ENCODE data around the gene BTBD9.
"Not testable (repeated sequence)": the region's sequence is repeated elsewhere in the genome, so short reads cannot be mapped to it uniquely, and the experiment has no call there.

The BTBD9 gene

DNA sequence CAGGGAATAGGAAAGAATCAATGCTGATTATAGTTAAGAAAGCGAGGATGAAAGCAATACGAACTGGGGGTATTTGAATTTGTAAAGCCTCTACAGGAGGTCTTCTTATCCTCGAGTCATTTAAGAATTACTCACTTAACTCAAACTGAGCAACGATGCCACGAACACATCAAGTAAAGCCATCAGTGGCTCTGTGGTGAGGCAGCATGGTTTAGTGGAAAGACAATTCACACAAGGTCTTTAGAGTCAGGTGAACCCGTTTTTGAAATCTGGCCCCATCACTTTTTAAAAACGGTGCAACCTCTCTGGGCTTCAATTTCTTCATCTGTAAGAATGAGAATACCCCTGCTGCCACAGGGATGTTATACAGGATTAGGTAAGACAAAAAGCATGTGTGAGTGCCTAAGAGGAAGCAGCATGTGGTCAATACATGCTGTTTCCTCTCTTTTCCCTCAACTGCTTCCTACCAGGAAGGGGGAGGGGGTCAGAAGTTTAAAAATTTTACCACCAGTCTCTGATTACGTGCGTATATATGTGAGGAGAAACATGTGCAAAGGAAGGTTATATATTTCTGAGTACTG is 162.0 kb downstream of the BTBD9 start:
- no peak for DNase-seq

DNA sequence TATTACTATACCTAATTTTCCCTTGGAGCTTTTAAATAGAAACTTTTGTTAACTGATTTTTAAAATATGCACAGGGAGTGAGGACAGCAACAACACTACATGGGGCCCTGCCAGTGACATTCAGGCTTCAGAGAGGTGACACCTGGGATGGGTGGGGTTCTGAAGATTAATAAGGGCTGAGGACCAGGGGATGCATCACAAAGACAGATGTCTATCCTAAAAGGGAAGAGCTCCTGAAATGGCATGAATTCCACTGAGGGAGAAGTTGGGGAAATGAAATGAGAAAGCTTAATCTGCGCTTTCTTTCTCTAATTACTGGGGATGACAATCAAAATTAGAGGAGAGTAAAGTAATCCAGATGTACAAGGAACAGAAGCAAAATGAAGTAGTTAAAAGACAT is 162.8 kb downstream of the BTBD9 start:
- DNase-seq, result no peak

DNA sequence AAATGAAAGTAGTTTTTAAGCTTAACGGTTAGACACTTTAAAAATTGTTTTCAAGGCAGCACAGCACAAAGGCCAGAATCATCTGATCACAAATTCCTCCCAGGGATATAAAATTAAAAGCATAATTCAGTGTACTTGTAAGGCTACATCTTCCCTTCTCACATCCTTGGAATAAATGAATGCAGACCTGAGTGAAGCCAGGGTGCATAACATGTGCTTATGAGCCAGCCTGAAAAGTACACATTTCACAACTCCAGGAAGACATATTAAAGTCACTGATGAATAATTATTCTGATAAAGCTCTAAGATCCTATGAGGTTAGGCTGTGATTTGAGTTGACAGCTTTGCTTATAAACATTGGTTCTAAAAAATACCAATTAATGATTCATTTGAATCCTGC is 163.6 kb downstream of the BTBD9 start:
- DNase-seq, result no peak

DNA sequence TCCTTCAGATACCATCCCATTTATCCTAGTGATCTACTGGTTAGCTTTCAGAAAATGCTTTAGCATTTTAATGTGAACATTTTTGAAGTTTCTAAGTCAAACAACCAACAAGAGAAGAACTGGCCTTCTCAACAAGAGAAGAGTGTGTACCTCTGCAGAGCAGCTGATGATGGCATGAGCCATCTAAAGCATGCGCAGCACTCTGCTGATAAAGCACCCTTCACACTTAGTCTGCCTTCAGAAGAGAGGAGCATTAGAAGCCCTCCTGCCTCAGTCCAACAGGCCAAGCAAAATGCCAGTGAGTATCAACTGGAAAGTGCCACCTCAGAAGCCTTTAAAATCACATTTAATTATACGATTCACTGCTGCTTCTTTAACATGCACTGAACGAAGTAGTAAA is 169.2 kb downstream of the BTBD9 start:
- no peak for DNase-seq

DNA sequence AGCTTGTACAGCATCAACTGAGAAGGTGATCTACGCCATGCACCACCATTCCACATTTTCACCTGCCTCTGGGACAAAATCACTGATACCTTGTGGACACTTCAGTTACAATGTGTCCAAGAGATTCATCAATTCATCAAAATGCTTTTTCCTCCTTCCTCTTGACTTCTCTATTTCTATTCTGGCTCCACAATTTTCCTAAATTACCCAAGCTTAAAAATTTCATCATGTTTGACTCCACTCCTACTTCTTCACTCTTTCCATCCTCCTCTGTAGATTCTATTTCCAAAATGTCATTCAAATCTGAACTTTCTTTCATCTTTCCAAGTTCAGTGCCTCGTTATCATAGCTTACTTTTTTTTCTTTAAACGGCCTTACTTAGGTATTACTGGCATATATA is 172.2 kb downstream of the BTBD9 start:
- no peak for DNase-seq

DNA sequence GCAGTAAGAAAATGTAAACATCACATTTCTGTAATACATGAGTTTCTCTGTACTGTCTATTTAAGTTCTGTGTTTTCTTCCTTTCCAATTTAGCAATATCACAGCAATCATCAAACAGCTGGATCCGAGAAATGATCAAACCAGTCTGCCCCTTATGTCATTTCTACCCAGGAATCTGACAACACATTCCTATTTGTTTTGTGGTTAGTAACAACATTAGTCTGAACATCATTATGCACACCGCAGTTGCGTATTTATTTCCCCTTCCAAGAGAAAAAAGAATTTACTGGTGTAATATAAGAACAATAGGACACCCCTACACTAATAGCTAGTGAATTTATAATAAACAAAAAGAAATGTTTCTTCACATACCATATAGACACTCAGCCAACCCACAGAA is 179.5 kb downstream of the BTBD9 start:
- no peak for DNase-seq

DNA sequence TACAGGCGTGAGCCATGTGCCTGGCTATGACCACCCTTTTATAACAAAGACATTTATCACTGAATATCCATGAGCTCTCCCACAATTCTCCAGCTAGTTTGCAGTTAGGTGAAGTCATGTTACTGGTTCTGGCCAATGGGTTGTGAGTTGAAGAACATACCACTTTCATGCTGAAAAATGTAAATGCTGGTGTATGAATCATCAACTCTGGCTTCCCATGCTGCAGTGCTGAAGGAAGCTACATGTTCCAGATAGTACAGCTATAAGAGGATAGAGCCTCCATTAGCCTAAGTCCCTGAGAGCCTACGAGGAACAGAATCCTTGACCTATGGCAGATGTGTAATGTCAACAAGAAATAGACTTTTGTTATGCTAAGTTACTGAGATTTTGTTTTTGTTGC is 180.4 kb downstream of the BTBD9 start:
- DNase-seq, result no peak

DNA sequence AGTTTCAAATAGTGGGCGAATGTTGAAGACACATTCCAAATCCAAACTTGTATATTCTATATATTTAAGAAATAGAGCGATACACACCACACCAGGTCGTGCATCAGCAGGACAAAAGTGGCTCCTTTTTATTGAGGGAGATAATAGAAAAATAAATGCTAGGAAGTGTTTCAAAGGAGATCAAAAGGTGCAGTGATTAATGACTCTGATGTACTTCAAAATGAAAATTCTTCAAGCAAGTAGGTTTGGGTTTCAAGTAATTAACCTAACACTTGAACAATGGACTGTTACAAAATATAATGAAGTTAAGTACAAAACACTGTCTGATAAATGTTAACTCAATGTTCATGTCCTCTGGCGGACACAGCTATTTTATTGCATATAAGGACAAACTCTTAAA is 185.9 kb downstream of the BTBD9 start:
- DNase-seq, result no peak

DNA sequence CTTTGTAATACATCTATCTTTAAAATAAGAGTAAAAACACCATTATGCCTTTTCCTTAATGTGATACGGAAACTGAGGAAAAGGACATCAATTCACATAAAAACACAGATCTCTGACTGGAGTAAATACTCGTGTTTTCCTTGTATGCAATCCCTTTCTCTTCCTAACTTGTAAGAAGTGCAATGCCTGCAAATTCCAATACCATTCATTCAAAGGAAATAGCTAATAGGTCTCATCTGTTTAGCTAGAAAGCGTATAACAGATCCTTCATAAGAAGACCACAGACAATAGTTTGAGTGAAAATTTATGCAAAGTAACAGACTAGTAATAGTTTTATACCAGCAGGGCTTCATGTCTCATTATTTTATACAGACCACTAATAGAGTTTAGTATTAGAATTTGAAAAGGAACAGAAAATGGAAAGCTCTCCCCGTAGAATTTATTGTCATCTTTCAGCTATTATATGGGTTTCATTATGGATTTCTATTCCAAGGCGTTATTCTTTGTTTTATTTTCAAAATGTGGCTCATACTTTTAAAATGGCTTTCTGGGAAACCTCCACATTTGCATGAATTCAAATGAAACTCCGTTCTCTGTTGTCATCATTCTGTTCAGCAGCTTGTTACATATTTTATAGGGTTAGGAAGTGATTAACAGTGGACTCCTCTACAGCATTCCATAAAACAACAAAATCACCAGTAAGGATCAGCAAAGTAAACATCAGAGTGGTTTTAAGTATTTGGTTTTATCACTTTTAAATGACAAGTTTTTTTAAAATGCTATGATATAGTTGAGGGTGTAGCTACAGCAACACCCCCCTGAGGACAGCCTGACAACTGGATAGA is 186.7 kb downstream of the BTBD9 start:
- no peak for DNase-seq

DNA sequence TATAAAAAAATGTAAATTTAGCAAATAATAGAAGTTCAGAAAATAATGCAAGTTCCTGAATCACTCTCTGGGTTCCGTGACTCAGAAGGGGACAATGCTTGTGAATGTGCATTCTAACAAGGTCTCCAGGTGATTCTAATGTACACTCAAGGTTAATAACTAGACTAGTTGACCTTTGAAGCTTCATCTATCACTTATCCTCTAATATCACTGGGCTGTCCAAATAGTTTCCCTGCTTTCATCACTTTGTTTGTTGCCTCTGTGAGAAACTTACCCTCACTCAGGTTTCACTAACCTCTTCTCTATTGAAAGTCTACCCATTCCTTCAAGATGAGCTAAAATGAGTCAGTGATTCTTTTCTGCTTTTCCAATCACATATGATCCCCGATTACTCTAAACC is 189.0 kb downstream of the BTBD9 start:
- no peak for DNase-seq

DNA sequence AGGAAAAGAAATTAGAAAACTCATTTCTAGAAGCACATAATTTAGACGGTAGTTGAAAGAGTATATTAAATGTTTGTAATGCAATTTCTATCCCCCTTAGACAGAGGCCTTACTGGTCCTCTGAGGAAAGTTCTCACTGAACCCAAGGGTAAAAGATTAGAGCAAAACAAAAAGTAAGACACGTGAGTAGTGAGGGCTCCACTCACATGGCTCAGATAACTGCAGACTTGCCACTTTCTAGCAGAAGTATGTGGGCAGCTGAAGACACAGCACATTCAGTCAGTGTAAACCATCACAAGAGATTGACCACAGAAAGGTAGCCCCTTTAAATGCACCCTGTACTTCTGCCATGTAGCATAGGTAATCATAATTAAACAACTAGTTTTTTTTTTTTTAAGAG is 193.8 kb downstream of the BTBD9 start:
- DNase-seq, result no peak

DNA sequence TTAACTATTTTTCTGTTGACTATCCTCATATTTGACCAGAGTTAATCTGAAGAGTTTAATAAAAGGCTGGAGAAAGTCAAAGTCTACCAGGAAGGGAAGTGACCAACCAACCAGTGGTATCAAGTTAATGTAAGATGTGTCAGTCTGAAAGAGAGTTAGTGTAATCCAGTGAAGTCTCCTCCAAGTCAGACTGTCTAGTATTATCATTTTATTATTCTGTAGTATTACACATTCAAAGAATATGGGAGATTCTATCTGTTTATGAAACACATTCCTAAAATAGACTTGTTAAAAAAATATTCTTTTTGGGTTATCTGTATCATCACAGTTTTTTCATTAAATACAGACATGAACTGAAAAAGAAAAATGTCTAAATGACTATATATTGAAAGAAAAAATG is 194.4 kb downstream of the BTBD9 start:
- DNase-seq, result no peak

DNA sequence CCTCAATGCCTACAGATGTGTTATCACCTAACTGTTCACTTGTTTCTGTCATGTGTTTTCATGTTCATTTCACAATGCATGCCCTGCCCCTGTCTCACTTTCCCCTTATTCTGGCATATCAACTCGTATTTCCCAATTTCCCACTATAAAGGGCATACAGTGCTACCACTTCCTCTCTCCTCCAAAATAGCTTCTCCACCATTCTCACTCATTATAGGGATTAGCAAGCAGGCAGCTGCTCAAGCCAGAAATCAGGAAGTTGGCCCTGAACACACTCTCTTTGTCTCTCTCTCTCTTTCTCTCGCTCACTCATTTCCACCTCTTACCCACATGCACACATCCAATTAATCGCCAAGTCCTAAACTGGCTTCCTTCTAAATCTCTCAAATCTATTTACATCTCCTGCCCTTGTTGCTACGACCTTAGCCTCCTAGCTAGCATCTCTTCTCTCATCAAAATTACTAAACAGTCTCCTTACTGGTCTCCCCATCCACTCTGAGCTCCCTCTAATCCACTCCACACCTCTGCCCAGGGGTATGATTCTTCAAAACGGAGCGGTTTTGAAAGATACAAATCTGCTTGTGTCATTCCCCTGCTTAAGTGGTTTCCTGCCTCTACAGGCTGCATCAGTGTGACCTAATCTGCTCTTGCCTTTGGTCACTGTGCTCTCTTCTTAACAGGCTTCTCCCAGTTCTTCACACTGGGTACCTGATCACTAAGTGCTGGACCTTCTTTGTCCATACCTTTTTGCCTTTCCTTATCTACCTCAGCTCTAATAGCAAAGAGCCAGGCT is 196.2 kb downstream of the BTBD9 start:
- no peak for DNase-seq

DNA sequence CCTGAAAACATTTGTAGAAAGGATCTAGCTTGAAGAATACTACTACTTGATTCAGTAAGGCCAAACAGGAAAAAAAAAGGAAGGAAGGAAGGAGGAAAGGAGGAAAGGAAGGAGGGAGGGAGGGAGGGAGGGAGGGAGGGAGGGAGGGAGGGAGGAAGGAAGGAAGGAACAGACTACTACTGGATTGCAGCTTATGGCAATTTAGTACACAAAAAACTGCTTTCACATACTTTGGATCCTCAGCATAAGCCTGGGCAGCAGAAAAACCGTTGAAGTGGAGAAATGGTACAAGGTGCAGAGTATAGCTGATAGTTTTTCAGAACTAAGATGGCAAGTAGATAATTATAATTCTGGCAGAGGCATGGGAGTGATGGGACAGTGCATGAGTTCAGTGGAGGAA is 201.6 kb downstream of the BTBD9 start:
- DNase-seq, result no peak

DNA sequence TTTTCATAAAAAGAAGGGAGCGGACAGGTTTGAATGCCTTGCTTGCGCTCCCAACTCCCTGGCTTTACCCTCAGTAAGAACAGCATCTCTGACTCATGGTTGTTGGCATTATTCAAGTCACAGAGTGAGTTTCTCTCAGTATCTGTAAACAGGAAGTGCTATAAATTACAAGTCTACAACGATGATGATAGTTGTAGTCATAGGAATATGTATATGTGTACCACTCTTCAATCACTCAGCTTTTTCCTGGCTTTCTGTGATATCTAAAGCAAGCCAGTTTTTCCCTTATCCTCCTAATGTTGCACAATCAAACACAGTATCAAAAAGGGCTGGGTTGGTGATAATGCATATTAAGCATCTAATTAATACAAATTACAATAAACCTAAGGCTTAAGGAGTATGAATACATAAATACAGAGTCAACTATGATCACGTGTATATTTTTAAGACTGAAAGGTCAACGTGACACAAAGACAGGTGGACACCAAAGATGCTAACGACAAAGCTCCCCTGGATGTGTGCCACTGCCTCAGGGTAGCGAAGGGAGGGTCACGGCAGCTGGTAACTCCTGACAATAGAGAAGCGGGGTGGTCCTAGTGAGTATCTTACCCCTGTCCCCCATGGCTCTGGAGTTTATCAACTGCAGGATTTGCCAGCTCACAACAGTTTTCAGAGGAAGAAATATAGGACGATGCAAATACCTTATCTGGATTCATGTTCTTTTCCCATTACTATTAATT is 202.8 kb downstream of the BTBD9 start:
- DNase-seq, result no peak

DNA sequence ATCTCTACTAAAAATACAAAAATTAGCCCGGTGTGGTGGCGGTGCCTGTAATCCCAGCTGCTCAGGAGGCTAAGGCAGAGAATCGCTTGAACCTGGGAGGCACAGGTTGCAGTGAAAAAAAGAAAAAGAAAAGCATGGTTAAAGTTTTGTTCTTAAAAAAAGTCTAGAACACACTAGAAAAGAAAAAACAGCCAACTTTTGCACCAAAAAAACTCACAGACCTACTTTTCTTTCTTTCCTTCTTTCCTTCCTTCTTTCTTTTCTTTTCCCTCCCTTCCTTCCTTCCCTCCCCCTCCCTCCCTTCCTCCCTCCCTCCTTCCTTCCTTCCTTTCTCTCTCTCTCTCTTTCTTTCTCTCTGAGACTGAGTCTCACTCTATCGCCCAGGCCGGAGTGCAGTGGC is 204.4 kb downstream of the BTBD9 start:
- DNase-seq, result no peak

DNA sequence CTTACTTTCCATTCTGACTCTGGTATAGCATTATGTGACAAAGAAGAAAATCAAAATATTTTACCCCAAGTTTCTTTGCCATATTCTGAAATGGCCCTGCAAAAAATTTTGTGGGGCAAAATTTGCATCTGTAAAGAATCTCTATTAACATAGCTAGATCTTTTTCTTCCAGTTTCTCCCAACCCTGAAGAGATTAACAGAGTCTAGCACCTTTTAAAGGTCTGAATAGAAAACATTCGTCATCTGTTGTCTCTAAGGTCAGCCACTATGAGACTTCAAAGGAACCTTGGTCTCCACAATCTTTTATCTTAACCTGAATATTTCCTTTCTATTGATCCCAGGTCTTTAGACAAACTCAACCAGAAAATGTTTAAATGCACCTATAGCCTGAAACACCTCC is 205.7 kb downstream of the BTBD9 start:
- DNase-seq, result no peak

DNA sequence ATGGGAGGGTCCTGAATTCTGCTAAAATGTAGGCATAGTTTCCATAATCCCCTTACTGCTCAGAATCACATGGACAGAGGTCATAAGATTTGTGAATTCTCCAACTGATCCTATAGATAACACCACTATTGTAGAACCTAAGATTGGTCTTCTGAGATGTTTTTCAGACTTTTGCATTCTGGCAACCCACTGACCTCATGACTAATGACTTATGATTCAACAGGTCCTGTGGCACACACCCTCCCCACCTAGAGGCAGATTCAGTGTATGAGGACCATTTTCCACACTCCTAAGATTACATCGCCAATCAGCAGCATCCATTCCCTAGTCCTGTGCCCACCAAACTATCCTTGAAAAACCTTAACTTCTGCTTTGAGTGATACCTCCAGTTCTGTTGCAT is 207.2 kb downstream of the BTBD9 start:
- DNase-seq, result no peak

DNA sequence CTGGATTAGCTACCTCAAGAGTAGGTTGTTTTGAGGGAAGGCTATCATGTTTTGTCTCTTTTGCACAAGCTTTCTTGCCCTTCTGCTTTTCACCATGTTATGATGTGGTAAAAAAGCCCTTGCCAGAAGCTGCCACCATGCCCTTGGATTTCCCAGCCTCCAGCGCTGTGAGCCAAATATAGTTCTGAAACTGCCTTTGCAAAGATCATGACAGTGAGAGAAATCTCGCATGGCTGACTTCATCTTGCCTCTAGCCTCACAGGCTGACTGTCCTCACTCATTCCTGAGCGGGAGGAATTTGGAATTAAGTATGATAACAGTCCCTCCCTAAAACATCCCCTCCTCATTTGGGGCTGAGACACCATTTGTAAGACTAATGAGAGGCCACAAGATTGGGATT is 207.7 kb downstream of the BTBD9 start:
- DNase-seq, result no peak

DNA sequence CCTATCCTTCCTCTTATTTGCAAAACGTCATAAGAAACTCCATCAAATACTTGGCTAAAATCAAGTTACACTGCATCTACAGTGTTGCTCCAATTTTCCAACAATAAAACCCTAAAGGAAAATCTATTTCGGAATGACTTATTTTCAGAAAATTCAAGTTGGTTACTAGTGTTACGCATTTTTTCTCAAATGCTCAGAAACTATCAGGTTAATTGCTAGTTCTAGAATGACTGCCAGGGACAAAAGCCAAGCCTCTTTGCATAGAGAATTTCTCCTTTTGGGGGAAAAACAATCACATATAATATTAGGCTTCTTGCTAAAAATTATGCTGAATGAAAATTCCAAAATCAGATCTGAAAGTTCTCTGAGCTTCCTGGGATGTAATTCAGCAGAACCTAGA is 210.2 kb downstream of the BTBD9 start:
- no peak for DNase-seq

DNA sequence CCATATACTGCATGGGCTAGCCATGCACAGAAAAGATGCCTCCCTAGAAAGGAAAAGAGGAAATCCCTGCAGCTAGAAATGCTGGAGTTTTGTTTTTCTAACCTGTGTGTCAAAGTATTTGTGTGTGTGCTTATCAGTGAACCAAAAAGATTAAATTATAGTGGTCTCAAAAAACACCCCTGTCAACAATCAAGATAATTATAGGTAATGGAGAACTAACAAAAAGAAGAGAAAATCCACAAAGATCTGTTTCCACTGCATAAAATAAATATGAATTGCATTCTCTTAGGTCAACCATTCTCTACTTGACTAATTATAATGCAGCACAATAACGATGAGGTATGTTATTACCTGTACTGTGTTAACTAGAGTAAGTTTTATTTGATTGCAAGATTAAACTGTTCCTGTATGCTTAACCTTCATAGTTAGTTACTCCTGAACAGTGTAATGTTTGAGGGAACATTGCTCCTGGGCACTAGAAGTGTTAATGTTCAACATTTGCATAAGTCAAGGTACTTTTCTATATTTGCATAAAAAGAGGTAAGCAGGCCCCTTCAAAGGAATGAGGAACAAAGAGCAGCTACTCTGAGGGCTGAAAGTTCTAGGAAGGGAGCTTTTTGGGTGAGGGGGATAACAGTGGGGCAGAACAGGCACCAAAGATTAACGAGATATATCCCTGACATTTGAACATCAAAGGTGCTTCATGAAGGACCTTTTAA is 212.1 kb downstream of the BTBD9 start:
- no peak for DNase-seq

DNA sequence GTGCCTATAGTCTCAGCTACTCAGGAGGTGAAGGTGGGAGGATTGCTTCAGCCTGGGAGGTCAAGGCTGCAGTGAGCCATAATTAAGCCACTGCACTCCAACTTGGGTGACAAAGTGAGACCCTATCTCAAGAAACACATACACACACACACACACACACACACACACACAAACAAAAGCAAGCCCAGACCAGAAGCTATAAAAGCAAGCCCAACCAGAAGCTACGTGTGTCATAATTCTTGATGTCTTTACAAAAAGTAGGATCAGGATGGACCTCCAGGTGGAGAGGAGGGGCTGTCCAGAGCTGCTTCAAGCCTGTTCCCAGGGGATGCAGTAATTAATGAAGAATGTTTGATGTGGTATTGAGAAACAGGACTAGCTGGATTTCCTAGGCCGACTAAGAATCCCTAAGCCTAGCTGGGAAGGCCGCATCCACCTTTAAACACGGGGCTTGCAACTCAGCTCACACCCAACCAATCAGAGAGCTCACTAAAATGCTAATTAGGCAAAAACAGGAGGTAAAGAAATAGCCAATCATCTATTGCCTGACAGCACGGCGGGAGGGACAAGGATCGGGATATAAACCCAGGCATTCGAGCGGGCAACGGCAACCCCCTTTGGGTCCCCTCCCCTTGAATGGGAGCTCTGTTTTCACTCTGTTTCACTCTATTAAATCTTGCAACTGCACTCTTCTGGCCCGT is 213.8 kb downstream of the BTBD9 start:
- not testable (repeated sequence) for DNase-seq
